Adrenal gland (tissue), 12 donors: Measurements from ENCODE around the gene C6orf141. TPM values are rescaled to one million over a fixed set of nuclear protein-coding genes. Genes with fewer than 3 reads are reported as not detected.

Experiments used
- DNase-seq, 7 donors: peaks; one replicate each; pipeline ENCODE4 v3.0.0-alpha.2; 2019 to 2020
- H3K27ac ChIP-seq, 5 donors: fragments of 200-600 bp; sonication (generic) in 4 of 5; 1 replicate in 3 of 5; 2 replicates in 2 of 5; pipeline versions ENCODE4 v1.5.1 to v1.8.0; 2016 to 2020; ENCODE audit warnings: mild to moderate bottlenecking in 1 of 5
- H3K27me3 ChIP-seq: fragments of 200-600 bp; 2 replicates; pipeline ENCODE4 v1.8.0; 2021
- H3K36me3 ChIP-seq, 2 donors: fragments of 200-600 bp; replicated peaks in 1 of 2; 1 replicate in 1 of 2; 2 replicates in 1 of 2; pipeline versions ENCODE4 v1.5.1 to v1.8.0; 2018 to 2022
- H3K4me1 ChIP-seq, 2 donors: fragments of 200-600 bp; replicated peaks in 1 of 2; 1 replicate in 1 of 2; 2 replicates in 1 of 2; pipeline versions ENCODE4 v1.5.1 to v1.8.0; 2018 to 2021
- H3K4me3 ChIP-seq, 4 donors: fragments of 200-600 bp; sonication (generic) in 3 of 4; one replicate each; pipeline ENCODE4 v1.5.1; 2016 to 2018
- H3K9me3 ChIP-seq, 3 donors: fragments of 200-600 bp; sonication (generic) in 1 of 3; replicated peaks in 1 of 3; 1 replicate in 2 of 3; 2 replicates in 1 of 3; pipeline versions ENCODE4 v1.5.1 to v1.8.0; 2016 to 2021
- CTCF ChIP-seq, 6 experiments: fragments of 450-650 bp in 4 of 6; fragments of 200-600 bp in 2 of 6; sonication (generic) in 1 of 6; IDR thresholded peaks; 1 replicate in 5 of 6; 2 replicates in 1 of 6; pipeline versions ENCODE4 v1.5.1 to v1.8.0; 2016 to 2021; ENCODE audit warnings: antibody characterized with exemption in 6 of 6, mild to moderate bottlenecking in 2 of 6, moderate library complexity in 1 of 6
- POLR2A ChIP-seq, 2 donors: fragments of 450-650 bp; IDR thresholded peaks; one replicate each; pipeline ENCODE4 v1.6.1; 2017; ENCODE audit warnings: antibody characterized with exemption in 2 of 2, mild to moderate bottlenecking in 2 of 2, moderate library complexity in 1 of 2
- WGBS, 4 donors: extraction: QIAGEN DNeasy Blood & Tissue Kit in 2 of 4; methylation state at CpG; one replicate each; pipeline versions ENCODE4 v1.1.5 to v1.1.7; 2013 to 2017; 5-methylcytosine and 5-hydroxymethylcytosine counted together
- intact Hi-C, 2 donors: fragments of 100-400 bp; cut with DNase I; formaldehyde crosslinking; loops; one replicate each; pipeline versions ENCODE4 v1.14.1 to v1.15.0; 2022 to 2023
- polyA plus RNA-seq, 3 donors: library from polyadenylated mRNA; stranded (reverse); fragments of 200-250 nt in 2 of 3; fragments of 350-450 nt in 1 of 3; fragmentation: Illumina TruSeq in 1 of 3; extraction: RNeasy Lipid Tissue Mini Kit (QIAGEN cat#74804) in 1 of 3; gene quantifications; one replicate each; pipeline ENCODE4 v1.2.3, GENCODE V29; 2013 to 2014
- total RNA-seq, 9 donors: library from RNA; depleted of rRNA in 4 of 9; stranded (reverse); fragments of >200 nt in 4 of 9; fragments of 120-200 nt in 1 of 9; fragmentation: NEBNext Ultra II Directional in 1 of 9; extraction: Animal tissue kit (Norgen Biotek cat#: 25700) in 1 of 9; gene quantifications; one replicate each; pipeline versions ENCODE4 v1.1.0 to v1.2.4, GENCODE V29; 2013 to 2023
- donor health status: healthy with polysubstance abuse.
- donor health status: Bipolar disorder and iron deficiency.
- donor health status: DM: yes; HTN: yes; CAD: no.
- donor health status: DM: no; HTN: no; CAD: no.
- donor health status: DM: no; HTN: no; CAD: no.
- donor health status: DM: yes; HTN: yes; CAD: no.

C6orf141 gene
- total and polyA plus RNA-seq, 12 donors = 0.16 to 2.9 (median 1.0) TPM; not detected in 4

- no peaks in the 10 kb centered on the region for H3K36me3 ChIP-seq
- H3K9me3 ChIP-seq = no peaks in the 10 kb centered on the region
- no peak for DNase-seq
- H3K4me3 ChIP-seq = no peak overlapping the region
- intact Hi-C loops = no loop called here
- 63 to 86% (median 73%) methylated on average over 7 to 12 of the region's 12 CpGs for WGBS, 4 donors
- H3K4me1 ChIP-seq = no peaks in the 10 kb centered on the region
- TF ChIP-seq POLR2A (IDR thresholded peaks at IDR 0.05) = no peak
- TF ChIP-seq CTCF (IDR thresholded peaks at IDR 0.05) = no peak
- no peaks in the 10 kb centered on the region for H3K27me3 ChIP-seq
- H3K27ac ChIP-seq = no peak overlapping the region
Measured at GRCh38 chr6:49526598-49526997, 23.9 kb upstream of the C6orf141 start.

- H3K9me3 ChIP-seq = no peaks in the 10 kb centered on the region
- TF ChIP-seq CTCF (IDR thresholded peaks at IDR 0.05) (no peak), POLR2A (IDR thresholded peaks at IDR 0.05) (no peak)
- H3K36me3 ChIP-seq = no peaks in the 10 kb centered on the region
- H3K4me1 ChIP-seq = peaks cover 0 to 3% of the 10 kb centered on the region in 2 donors
- WGBS, 4 donors = 53 to 74% (median 68%) methylated on average over 1 of the region's 1 CpG
- no peak overlapping the region for H3K27ac ChIP-seq
- intact Hi-C loops = no loop called here
- H3K27me3 ChIP-seq = no peaks in the 10 kb centered on the region
- DNase-seq = no peak
- no peak overlapping the region for H3K4me3 ChIP-seq
Measured at GRCh38 chr6:49527320-49527719, 23.1 kb upstream of the C6orf141 start.

GRCh38 chr6:49528571-49528970, 21.9 kb upstream of the C6orf141 start:
- WGBS, 4 donors = 50 to 62% (median 53%) methylated on average over 3 of the region's 3 CpGs
- Histone ChIP-seq H3K27me3 (no peaks in the 10 kb centered on the region), H3K36me3 (no peaks in the 10 kb centered on the region), H3K4me1 (peaks cover 0 to 5% of the 10 kb centered on the region in 2 donors), H3K27ac (no peak overlapping the region), H3K4me3 (no peak overlapping the region), H3K9me3 (no peaks in the 10 kb centered on the region)
- no peak for DNase-seq
- intact Hi-C loops = no loop called here
- TF ChIP-seq POLR2A (IDR thresholded peaks at IDR 0.05) = no peak
- TF ChIP-seq CTCF (IDR thresholded peaks at IDR 0.05) = no peak

- DNase-seq = no peak
- Histone ChIP-seq H3K9me3 (no peaks in the 10 kb centered on the region), H3K27me3 (no peaks in the 10 kb centered on the region), H3K36me3 (no peaks in the 10 kb centered on the region), H3K4me3 (no peak overlapping the region), H3K4me1 (peaks cover 0 to 5% of the 10 kb centered on the region in 2 donors), H3K27ac (no peak overlapping the region)
- intact Hi-C loops = loop anchor here (5.0 to 10.0 kb wide), 2 partner anchors 77 to 315 kb away; no protein-coding TSS in a partner anchor
- 51 to 61% (median 57%) methylated on average over 2 of the region's 2 CpGs for WGBS, 4 donors
- no peak for TF ChIP-seq POLR2A (IDR thresholded peaks at IDR 0.05)
- no peak for TF ChIP-seq CTCF (IDR thresholded peaks at IDR 0.05)
Measured at GRCh38 chr6:49530141-49530776, 20.2 kb upstream of the C6orf141 start.
